ENCODE measurements around the gene RABIF.
"Not testable (repeated sequence)": the region's sequence is repeated elsewhere in the genome, so short reads cannot be mapped to it uniquely, and the experiment has no call there.

Gene RABIF

DNA sequence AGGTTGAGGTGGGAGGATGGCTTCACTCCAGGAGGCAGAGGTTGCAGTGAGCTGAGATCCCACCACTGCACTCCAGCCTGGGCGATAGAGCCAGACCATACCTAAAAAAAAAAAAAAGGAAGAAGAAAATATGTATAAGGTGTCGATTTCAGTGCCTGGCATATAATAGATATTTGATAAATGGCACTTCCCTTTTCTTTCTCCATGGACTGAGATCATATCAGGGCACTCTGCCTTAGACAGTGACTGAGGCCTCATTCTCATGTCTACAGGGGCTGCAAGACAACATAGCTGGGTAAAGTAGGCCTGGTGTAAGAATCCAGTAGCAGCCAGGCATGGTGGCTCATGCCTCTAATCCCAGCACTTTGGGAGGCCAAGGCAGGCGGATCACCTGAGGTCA lies 57.0 kb downstream of the RABIF start:
- no peak for FAIRE-seq

GRCh38 chr1:202829223-202829622 lies 59.7 kb downstream of the RABIF start:
- not testable (repeated sequence) for FAIRE-seq
